ENCODE measurements around the gene INO80E.

INO80E gene

DNA sequence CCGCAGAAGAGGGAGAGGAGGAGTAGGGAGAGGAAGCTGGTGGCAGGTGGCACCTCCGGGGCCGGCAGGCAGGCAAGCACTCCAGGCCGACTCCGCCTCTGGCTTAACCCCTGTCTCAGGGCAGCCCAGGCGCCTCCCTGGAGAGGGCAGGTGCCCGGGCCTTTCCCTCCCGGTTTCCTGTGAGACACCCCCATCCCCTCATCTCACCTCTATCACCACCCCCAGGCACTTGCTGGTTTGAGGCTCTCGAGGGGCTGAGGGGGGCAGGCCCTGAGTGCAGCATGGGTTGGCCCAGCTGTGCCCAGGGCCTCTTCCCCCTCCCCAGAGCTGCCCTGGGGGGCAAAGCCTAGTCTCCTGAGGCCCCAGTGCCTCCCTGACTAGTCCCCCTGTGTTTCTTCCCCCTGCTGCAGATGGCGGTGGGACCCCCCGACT, 8.8 kb downstream of the INO80E start:
- peaks cover under 1% of the 10 kb centered on the region for H3K27me3 ChIP-seq (replicated peaks)
- H3K27ac ChIP-seq, result no peak overlapping the region
- in situ Hi-C loops (cut with HindIII; ENCODE audit: low pct_ligation_motif_present, low sequenced_read_pairs), result no loop called here
- H3K4me3 ChIP-seq (ENCODE audit: low read depth, low read length), result no peak overlapping the region
- DNase-seq, result no peak
- TF ChIP-seq, protein P1, sequence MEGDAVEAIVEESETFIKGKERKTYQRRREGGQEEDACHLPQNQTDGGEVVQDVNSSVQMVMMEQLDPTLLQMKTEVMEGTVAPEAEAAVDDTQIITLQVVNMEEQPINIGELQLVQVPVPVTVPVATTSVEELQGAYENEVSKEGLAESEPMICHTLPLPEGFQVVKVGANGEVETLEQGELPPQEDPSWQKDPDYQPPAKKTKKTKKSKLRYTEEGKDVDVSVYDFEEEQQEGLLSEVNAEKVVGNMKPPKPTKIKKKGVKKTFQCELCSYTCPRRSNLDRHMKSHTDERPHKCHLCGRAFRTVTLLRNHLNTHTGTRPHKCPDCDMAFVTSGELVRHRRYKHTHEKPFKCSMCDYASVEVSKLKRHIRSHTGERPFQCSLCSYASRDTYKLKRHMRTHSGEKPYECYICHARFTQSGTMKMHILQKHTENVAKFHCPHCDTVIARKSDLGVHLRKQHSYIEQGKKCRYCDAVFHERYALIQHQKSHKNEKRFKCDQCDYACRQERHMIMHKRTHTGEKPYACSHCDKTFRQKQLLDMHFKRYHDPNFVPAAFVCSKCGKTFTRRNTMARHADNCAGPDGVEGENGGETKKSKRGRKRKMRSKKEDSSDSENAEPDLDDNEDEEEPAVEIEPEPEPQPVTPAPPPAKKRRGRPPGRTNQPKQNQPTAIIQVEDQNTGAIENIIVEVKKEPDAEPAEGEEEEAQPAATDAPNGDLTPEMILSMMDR (IDR thresholded peaks at IDR 0.05; ENCODE audit: low read depth, low read length, missing control alignments), result no peak
- H3K36me3 ChIP-seq (replicated peaks), result no peaks in the 10 kb centered on the region

- DNase-seq, result no peak
- H3K4me3 ChIP-seq (ENCODE audit: low read depth, low read length), result no peak overlapping the region
- TF ChIP-seq, protein P1 (IDR thresholded peaks at IDR 0.05; ENCODE audit: low read depth, low read length, missing control alignments), result peak; percentile 93
- H3K27ac ChIP-seq, result no peak overlapping the region
- no peaks in the 10 kb centered on the region for H3K36me3 ChIP-seq (replicated peaks)
- in situ Hi-C loops (cut with HindIII; ENCODE audit: low pct_ligation_motif_present, low sequenced_read_pairs), result no loop called here
- peaks cover 8% of the 10 kb centered on the region for H3K27me3 ChIP-seq (replicated peaks)
Measured at GRCh38 chr16:30005341-30006094, 9.5 kb downstream of the INO80E start.

- H3K27me3 ChIP-seq (replicated peaks), result peaks cover 11% of the 10 kb centered on the region
- no peak overlapping the region for H3K27ac ChIP-seq
- no peak overlapping the region for H3K4me3 ChIP-seq (ENCODE audit: low read depth, low read length)
- no peak for DNase-seq
- in situ Hi-C loops (cut with HindIII; ENCODE audit: low pct_ligation_motif_present, low sequenced_read_pairs), result no loop called here
- H3K36me3 ChIP-seq (replicated peaks), result no peaks in the 10 kb centered on the region
- TF ChIP-seq, protein P1 (IDR thresholded peaks at IDR 0.05; ENCODE audit: low read depth, low read length, missing control alignments), result no peak
Measured at GRCh38 chr16:30006095-30006473, 10.0 kb downstream of the INO80E start.

DNA sequence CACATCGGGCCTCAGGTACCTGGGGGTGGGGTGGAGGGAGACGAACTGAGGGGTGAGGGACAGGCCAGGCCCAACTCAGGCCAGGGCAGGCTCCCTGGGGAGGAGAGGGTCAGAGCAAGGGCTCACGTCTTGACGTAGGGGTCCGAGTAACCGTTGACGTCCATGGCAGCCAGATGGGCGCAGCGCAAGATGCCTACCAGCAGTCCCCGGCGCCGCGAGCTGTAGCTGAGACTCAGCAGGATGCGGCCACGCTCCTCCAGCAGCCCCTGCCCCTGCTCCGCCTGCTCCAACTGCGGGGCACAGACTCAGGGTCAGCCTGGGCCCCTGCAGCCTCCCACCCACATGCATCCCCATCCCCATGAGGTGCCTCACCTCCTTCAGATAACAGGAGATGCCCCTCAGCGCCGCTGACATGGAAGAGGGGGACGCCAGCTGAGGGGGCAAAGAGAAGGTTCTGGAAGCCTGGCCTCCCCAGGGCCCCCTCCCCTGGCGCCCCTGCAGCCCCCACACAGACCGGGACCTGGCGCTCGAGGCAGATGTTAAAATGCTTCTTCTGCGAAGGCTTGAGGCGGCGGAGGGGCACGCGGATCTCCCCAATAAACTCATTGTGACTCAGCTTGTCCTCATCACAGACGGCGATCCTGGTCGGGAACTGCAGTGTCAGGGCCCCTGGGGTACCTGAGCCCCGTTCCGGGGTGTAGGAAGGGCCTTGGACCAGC, 10.8 kb downstream of the INO80E start:
- DNase-seq, result no peak
- peaks cover 16% of the 10 kb centered on the region for H3K27me3 ChIP-seq (replicated peaks)
- no peaks in the 10 kb centered on the region for H3K36me3 ChIP-seq (replicated peaks)
- TF ChIP-seq, protein P1 (IDR thresholded peaks at IDR 0.05; ENCODE audit: low read depth, low read length, missing control alignments), result no peak
- in situ Hi-C loops (cut with HindIII; ENCODE audit: low pct_ligation_motif_present, low sequenced_read_pairs), result no loop called here
- H3K27ac ChIP-seq, result no peak overlapping the region
- no peak overlapping the region for H3K4me3 ChIP-seq (ENCODE audit: low read depth, low read length)

DNA sequence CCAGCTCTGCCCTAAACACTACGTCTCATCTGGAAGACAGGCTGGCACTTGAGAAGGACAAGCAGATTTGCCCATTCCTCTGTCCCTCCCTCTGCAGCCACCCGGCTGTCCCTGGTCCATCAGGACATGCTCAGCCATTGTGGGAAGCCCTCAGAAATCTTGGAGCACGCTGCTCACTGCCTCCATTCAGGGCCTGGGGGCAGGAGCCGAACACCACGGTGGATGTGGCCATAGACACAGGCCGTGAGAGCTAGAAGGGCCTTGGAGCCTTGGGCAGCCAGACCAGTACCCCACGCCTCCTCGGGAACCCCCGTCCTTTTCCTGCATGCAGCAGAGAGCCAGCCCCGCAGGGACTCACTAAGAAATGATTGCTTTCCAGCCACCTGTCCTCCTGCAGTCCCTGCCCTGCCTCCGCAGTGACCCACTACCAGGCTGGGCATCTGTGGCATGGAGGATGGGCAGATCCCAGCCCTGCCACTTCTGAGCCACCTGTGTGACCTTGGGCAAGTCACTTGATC, 11.4 kb downstream of the INO80E start:
- H3K27ac ChIP-seq, result no peak overlapping the region
- peaks cover 19% of the 10 kb centered on the region for H3K27me3 ChIP-seq (replicated peaks)
- H3K36me3 ChIP-seq (replicated peaks), result no peaks in the 10 kb centered on the region
- TF ChIP-seq, protein P1 (IDR thresholded peaks at IDR 0.05; ENCODE audit: low read depth, low read length, missing control alignments), result no peak
- H3K4me3 ChIP-seq (ENCODE audit: low read depth, low read length), result no peak overlapping the region
- no peak for DNase-seq
- in situ Hi-C loops (cut with HindIII; ENCODE audit: low pct_ligation_motif_present, low sequenced_read_pairs), result no loop called here
